SK-N-MC (cell line): ENCODE data around the gene PDE11A.

Source experiments
- EZH2 ChIP-seq: fragments of 200-600 bp; sonication (generic); IDR thresholded peaks from one replicate; pipeline ENCODE4 v1.6.1; 2017; ENCODE audit warnings: antibody characterized with exemption
- FOXP2 ChIP-seq: optimal IDR thresholded peaks from 2 replicates; pipeline ENCODE3; 2011; ENCODE audit warnings: mild to moderate bottlenecking, moderate library complexity; ENCODE audit not compliant: insufficient read depth; ENCODE audit errors: extremely low read length, control extremely low read depth
- POLR2AphosphoS5 ChIP-seq: IDR thresholded peaks from 2 replicates; pipeline ENCODE4 v1.6.1; 2012; ENCODE audit warnings: mild to moderate bottlenecking, low read depth, low read length, borderline replicate concordance

DNA sequence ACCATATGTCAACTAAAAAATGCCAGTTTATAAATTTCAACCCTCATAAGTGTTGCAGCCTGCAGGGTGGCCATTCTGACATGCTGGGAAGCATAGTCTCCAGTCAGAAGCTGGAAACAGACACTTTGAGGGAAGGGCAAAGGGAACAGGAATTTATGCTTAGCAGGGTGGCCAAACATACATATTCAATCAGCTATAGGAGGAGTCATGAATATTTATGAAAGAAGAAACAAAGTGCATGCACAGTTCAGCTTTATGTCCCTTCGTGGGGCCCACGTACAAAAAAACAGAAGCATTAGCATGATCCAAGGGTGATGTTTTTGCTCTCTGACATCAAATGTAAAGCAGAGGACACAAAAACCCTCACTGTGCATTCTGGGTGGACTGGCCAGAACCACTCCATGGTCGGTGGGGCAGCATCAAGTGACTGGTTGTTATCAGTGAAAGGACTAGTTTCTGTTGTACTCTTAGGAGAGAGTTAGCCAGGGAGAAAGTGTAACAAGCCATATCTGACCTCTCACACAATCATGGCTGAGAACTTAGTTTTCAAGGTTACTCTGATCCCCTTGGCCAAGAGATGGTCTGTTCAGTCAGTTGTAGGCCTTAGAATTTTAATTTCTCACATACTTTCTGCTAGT is 9.9 kb upstream of the PDE11A start:
- no peak for TF ChIP-seq EZH2
- no peak for TF ChIP-seq POLR2AphosphoS5
- no peak for TF ChIP-seq FOXP2
